ENCODE results near the gene CASTOR1.

CASTOR1 gene

DNA sequence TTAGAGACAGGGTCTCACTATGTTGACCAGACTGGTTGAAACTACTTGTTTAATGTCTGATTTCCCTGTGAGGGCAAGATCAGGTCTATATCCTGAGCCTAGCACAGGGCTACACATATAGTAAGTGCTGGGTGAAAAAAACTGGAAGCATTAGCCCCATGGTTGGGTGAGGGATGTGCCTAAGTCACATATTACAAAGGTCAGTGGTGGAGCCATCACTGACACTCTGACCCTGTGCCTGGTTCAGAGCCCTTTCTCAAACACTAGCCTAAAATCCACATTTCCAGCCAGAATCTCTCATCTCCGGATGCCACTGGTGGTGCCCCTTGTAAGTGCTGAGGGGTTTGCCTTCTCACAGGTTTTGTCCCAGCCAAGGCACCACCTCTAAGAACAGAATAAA, 28.5 kb upstream of the CASTOR1 start:
- TF ChIP-seq, protein P1, sequence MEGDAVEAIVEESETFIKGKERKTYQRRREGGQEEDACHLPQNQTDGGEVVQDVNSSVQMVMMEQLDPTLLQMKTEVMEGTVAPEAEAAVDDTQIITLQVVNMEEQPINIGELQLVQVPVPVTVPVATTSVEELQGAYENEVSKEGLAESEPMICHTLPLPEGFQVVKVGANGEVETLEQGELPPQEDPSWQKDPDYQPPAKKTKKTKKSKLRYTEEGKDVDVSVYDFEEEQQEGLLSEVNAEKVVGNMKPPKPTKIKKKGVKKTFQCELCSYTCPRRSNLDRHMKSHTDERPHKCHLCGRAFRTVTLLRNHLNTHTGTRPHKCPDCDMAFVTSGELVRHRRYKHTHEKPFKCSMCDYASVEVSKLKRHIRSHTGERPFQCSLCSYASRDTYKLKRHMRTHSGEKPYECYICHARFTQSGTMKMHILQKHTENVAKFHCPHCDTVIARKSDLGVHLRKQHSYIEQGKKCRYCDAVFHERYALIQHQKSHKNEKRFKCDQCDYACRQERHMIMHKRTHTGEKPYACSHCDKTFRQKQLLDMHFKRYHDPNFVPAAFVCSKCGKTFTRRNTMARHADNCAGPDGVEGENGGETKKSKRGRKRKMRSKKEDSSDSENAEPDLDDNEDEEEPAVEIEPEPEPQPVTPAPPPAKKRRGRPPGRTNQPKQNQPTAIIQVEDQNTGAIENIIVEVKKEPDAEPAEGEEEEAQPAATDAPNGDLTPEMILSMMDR (IDR thresholded peaks at IDR 0.05; ENCODE audit: extremely low read depth, missing control alignments): no peak
- DNase-seq (ENCODE audit: low spot score): no peak

DNA sequence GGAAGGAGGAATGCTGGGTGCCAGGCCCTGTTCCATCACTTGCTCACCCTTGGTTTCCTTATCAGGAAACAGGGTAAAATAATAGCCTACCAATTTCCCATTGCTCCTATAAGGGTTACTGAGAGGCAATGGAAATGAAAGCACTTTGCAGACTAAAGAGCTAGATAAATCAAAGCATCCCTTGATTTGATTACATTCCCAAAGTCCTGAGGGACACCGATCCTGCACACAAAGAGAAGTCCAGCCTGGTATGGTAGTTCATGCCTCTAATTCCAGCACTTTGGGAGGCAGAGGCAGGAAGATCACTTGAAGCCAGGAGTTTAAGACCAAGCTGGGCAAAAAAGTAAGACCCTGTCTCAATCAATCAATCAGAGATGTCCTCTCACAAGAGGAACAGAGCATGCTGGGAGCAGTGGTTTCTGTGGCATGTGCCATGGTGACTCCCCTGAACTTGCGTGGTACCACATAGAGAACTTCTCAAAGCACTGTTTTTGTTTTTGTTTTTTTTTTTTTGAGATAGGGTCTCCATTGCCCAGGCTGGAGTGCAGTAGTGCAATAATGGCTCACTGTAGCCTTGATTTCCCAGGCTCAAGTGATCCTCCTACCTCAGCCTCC, 26.8 kb upstream of the CASTOR1 start:
- no peak for DNase-seq (ENCODE audit: low spot score)
- TF ChIP-seq, protein P1 (IDR thresholded peaks at IDR 0.05; ENCODE audit: extremely low read depth, missing control alignments): no peak

DNA sequence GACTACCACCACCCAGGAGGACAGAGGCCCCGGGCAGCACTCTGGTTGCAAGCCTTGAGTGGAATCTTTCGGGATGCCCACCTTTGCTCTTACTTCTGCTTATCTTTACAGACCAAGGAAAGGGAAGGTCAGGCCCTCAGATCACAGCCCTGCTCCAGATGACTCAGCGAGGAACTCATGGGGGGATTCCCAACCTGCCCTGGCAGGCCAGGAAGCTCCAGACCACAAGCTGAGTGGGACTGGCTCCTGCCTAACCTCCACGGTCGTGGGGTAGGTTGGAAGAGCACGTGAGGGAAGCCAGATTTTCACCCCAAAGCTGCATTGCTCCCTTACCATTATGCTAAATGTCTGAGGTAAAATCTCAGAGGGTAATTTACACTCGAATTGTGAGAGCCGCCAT, 25.6 kb upstream of the CASTOR1 start:
- DNase-seq (ENCODE audit: low spot score): peak; percentile 55

DNA sequence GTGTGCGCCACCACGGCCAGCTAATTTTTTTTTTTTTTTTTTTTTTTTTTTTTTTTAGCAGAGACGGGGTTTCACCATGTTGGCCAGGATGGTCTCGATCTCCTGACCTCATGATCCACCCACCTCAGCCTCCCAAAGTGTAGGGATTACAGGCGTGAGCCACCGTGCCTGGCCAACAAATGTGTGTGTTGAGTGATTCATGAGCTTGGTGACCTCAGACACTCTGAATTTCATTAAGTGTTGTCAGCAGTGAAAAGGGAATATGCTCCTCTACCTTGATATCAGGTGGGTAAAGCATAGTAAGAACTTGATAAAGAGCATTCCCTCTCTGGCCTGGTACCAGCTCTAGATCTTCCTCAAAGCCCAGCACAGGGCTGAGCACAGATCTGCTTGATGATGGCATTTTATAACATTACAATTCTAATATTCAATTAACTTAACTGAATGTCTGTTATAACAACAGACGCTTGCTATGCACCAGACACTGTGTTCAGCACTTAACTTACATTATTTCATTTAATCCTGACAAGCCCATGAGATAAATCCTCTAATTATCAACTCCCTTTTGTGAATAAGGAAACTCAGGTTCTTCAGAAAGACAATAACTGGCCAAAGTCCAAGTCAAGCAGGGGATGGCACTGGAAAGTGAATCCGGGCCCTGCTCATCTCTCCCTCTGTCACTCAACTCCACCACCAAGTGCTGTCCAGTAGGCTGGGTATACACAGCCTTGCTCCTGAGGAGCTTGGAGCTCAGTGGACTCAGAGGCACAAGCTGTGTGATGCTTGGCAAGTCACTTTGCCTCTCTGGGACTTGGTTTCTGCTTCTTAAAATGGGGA, 24.4 kb upstream of the CASTOR1 start:
- TF ChIP-seq, protein P1 (IDR thresholded peaks at IDR 0.05; ENCODE audit: extremely low read depth, missing control alignments): no peak
- DNase-seq (ENCODE audit: low spot score): no peak

More for the DNA sequence above, 25.6 kb upstream of the CASTOR1 start:
- TF ChIP-seq, protein P1 (IDR thresholded peaks at IDR 0.05; ENCODE audit: extremely low read depth, missing control alignments): no peak

DNA sequence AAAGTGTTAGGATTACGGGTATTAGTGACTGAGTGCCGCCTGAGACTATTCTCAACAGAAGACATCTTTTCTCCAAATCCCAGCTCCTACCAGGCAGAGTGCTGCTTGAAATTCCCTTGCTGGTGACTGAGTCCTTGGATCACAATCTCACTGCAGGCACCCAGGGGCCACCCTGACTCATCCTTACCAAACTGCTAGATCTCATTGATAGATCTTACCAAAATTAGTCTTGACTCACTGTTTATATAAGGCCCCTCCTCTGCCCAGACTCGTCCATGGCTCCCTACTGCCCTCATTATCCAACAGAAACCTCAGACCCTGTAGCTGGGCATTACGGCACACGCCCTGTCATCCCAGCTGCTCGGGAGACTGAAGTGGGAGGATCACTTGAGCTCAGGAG, 22.7 kb upstream of the CASTOR1 start:
- DNase-seq (ENCODE audit: low spot score): no peak
- TF ChIP-seq, protein P1 (IDR thresholded peaks at IDR 0.05; ENCODE audit: extremely low read depth, missing control alignments): no peak

DNA sequence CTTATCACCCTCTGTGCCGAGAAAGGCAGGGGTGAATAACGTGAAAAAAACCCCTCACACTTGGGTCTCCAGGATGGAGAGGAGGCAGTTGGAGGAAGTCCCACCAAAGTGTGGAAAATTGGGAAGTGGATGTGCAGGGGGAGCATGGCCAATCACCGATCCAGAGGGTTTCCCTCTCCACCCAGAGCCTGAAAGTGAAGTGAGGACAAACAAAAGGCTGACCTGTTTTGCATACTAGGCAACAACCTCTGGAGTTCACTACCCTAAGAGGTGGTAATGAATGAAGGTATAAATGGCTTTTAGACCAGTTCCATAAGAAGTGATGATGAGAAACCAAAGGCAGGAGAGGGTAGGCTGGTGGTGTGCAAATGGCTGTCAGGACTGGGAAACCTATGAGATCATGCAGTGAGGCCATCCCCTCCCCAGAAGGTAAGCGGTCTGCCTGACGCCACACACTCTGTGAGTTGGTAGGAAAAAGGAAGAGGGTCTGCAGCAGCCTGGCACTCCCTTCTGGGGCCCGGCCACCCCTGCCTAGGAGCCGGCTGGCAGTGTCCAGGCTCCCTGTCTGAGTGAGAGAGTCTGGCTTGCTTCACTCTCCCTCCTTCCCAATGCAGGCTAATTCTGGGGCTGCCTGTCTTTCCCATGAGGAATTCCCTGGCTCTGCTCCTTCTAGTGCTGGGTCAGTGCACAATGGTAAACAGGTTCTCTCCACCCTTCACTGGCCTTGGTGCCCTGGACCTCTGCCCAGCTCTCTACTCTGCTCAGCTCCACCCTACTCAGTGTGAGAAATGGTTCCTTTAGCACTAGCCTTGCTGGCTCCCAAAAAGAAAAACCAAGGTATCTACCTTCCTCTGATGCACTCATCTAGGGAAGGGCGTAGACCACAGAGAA, 21.8 kb upstream of the CASTOR1 start:
- TF ChIP-seq, protein P1 (IDR thresholded peaks at IDR 0.05; ENCODE audit: extremely low read depth, missing control alignments): no peak
- DNase-seq (ENCODE audit: low spot score): no peak
